ENCODE measurements around the gene LRP1B. TPM values are rescaled to one million over a fixed set of nuclear protein-coding genes. Genes with fewer than 3 reads are reported as not detected.
"Not testable (repeated sequence)": the region's sequence is repeated elsewhere in the genome, so short reads cannot be mapped to it uniquely, and the experiment has no call there.

LRP1B gene
- total RNA-seq, 1 donor from 2014 or later, result 0.38 TPM

DNA sequence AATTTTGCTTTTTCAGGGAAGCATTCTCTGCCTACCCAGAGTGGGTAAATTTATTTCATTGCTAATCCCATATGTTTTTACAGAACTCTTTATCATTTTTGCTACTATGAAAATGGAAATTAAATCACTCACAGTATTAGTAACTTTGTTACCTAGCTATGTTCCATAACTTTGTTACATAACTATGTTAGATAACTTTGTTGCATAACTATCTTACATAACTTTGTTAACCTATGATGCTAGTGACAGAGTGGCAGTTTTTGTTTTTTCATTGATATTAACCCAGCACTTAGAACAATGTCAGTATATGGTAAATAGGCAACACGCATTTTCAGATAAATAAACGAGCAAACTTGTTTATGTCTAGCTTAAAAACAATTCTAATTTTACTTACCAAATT, 286.6 kb downstream of the LRP1B start:
- H3K4me3 ChIP-seq (ENCODE audit: low read depth, low read length), result no peak overlapping the region
- no peaks in the 10 kb centered on the region for H3K27me3 ChIP-seq (ENCODE audit: control insufficient read depth, insufficient read depth, low read length)
- TF ChIP-seq, protein P1, sequence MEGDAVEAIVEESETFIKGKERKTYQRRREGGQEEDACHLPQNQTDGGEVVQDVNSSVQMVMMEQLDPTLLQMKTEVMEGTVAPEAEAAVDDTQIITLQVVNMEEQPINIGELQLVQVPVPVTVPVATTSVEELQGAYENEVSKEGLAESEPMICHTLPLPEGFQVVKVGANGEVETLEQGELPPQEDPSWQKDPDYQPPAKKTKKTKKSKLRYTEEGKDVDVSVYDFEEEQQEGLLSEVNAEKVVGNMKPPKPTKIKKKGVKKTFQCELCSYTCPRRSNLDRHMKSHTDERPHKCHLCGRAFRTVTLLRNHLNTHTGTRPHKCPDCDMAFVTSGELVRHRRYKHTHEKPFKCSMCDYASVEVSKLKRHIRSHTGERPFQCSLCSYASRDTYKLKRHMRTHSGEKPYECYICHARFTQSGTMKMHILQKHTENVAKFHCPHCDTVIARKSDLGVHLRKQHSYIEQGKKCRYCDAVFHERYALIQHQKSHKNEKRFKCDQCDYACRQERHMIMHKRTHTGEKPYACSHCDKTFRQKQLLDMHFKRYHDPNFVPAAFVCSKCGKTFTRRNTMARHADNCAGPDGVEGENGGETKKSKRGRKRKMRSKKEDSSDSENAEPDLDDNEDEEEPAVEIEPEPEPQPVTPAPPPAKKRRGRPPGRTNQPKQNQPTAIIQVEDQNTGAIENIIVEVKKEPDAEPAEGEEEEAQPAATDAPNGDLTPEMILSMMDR (IDR thresholded peaks at IDR 0.05; ENCODE audit: insufficient read depth, low read length, poor library complexity, severe bottlenecking), result no peak
- no peaks in the 10 kb centered on the region for H3K36me3 ChIP-seq (ENCODE audit: control insufficient read depth, insufficient read depth, low read length)
- DNase-seq (ENCODE audit: low read depth), result no peak

DNA sequence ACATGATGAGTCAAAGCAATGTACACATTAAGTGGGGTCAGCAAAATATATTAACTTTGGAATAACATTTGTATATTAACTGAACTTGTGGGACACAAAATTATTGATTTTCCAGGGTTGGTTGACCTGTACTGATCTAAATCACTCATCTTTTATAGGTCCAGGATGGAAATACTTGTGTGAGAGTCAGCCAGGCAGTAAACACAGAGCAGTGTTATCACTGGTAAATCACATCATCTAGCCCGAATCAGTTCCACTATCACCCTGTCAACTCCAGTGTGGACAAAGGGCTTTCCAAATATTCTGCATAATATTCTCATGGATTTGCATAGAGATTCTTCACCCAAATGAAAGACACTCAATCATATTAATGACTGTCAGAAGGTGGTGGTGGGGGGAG, 295.7 kb downstream of the LRP1B start:
- H3K27me3 ChIP-seq (ENCODE audit: control insufficient read depth, insufficient read depth, low read length), result no peaks in the 10 kb centered on the region
- TF ChIP-seq, protein P1 (IDR thresholded peaks at IDR 0.05; ENCODE audit: insufficient read depth, low read length, poor library complexity, severe bottlenecking), result no peak
- H3K36me3 ChIP-seq (ENCODE audit: control insufficient read depth, insufficient read depth, low read length), result no peaks in the 10 kb centered on the region
- H3K4me3 ChIP-seq (ENCODE audit: low read depth, low read length), result no peak overlapping the region
- no peak for DNase-seq (ENCODE audit: low read depth)

- DNase-seq (ENCODE audit: low read depth), result no peak
- Histone ChIP-seq H3K4me3 (ENCODE audit: low read depth, low read length) (no peak overlapping the region), H3K27me3 (ENCODE audit: control insufficient read depth, insufficient read depth, low read length) (no peaks in the 10 kb centered on the region), H3K36me3 (ENCODE audit: control insufficient read depth, insufficient read depth, low read length) (no peaks in the 10 kb centered on the region)
- TF ChIP-seq, protein P1 (IDR thresholded peaks at IDR 0.05; ENCODE audit: insufficient read depth, low read length, poor library complexity, severe bottlenecking), result no peak
Observed at GRCh38 chr2:141828761-141829160, 302.1 kb downstream of the LRP1B start.

- Histone ChIP-seq H3K4me3 (ENCODE audit: low read depth, low read length) (no peak overlapping the region), H3K27me3 (ENCODE audit: control insufficient read depth, insufficient read depth, low read length) (no peaks in the 10 kb centered on the region), H3K36me3 (ENCODE audit: control insufficient read depth, insufficient read depth, low read length) (no peaks in the 10 kb centered on the region)
- no peak for DNase-seq (ENCODE audit: low read depth)
- TF ChIP-seq, protein P1 (IDR thresholded peaks at IDR 0.05; ENCODE audit: insufficient read depth, low read length, poor library complexity, severe bottlenecking), result no peak
Observed at GRCh38 chr2:141824790-141825189, 306.0 kb downstream of the LRP1B start.

DNA sequence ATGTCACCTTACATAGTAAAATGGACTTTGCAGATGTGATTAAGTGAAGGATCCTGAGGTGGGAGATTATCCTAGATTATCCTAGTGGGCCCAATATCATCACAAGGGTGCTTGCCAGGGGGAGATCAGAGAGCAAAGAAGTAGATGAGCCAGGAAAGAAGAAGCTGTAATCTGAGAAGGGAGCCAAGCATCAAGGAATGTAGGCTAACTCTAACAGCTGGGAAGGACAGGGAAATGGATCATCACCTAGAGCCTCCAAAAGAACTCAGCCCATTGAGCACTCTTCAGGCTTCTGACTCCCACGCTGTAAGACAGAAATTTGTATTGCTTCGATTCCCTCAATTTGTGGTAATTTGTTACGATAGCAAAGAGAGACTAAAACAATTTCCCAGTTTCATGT, 309.9 kb downstream of the LRP1B start:
- Histone ChIP-seq H3K36me3 (ENCODE audit: control insufficient read depth, insufficient read depth, low read length) (no peaks in the 10 kb centered on the region), H3K27me3 (ENCODE audit: control insufficient read depth, insufficient read depth, low read length) (no peaks in the 10 kb centered on the region), H3K4me3 (ENCODE audit: low read depth, low read length) (no peak overlapping the region)
- TF ChIP-seq, protein P1 (IDR thresholded peaks at IDR 0.05; ENCODE audit: insufficient read depth, low read length, poor library complexity, severe bottlenecking), result no peak
- DNase-seq (ENCODE audit: low read depth), result no peak

DNA sequence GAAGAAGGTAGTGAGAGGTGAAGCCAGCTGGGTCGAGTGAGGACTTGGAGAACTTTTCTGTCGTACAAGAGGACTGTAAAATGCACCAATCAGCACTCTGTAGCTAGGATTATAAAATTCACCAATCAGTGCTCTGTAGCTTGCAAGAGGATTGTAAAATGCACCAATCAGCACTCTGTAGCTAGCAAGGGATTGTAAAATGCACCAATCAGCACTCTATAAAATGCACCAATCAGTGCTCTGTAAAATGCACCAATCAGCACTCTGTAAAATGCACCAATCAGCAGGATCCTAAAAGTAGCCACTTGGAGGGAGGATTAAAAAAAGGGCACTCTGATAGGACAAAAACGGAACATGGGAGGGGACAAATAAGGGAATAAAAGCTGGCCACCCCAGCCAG, 315.5 kb downstream of the LRP1B start:
- H3K4me3 ChIP-seq (ENCODE audit: low read depth, low read length); H3K27me3 ChIP-seq (ENCODE audit: control insufficient read depth, insufficient read depth, low read length); H3K36me3 ChIP-seq (ENCODE audit: control insufficient read depth, insufficient read depth, low read length); DNase-seq (ENCODE audit: low read depth): not testable (repeated sequence)

All from kidney epithelial cell (primary cell).